ENCODE measurements around the gene RYR2.

The RYR2 gene

GRCh38 chr1:237204841-237205240 is 162.9 kb downstream of the RYR2 start:
- no peaks in the 10 kb centered on the region for H3K79me2 ChIP-seq
- H2AFZ ChIP-seq: no peak overlapping the region
- H3K27ac ChIP-seq: no peak overlapping the region
- H3K4me3 ChIP-seq (ENCODE audit: low read depth, low read length): no peak overlapping the region
- H3K4me1 ChIP-seq: no peaks in the 10 kb centered on the region
- H3K4me2 ChIP-seq (ENCODE audit: low read length): no peak overlapping the region
- no peaks in the 10 kb centered on the region for H3K36me3 ChIP-seq (ENCODE audit: control insufficient read depth, insufficient read depth, low read length)
- H3K27me3 ChIP-seq (ENCODE audit: control insufficient read depth, insufficient read depth, low read length): no peaks in the 10 kb centered on the region
- TF ChIP-seq CTCF (IDR thresholded peaks at IDR 0.05): no peak
- no peaks in the 10 kb centered on the region for H3K9me3 ChIP-seq (ENCODE audit: control insufficient read depth, low read length)
- H3K9ac ChIP-seq: no peak overlapping the region

GRCh38 chr1:237205400-237206064 is 163.5 kb downstream of the RYR2 start:
- TF ChIP-seq CTCF (IDR thresholded peaks at IDR 0.05): no peak
- no peak overlapping the region for H2AFZ ChIP-seq
- no peaks in the 10 kb centered on the region for H3K36me3 ChIP-seq (ENCODE audit: control insufficient read depth, insufficient read depth, low read length)
- no peaks in the 10 kb centered on the region for H3K4me1 ChIP-seq
- H3K27me3 ChIP-seq (ENCODE audit: control insufficient read depth, insufficient read depth, low read length): no peaks in the 10 kb centered on the region
- H3K9ac ChIP-seq: no peak overlapping the region
- no peaks in the 10 kb centered on the region for H3K9me3 ChIP-seq (ENCODE audit: control insufficient read depth, low read length)
- no peaks in the 10 kb centered on the region for H3K79me2 ChIP-seq
- H3K4me3 ChIP-seq (ENCODE audit: low read depth, low read length): no peak overlapping the region
- no peak overlapping the region for H3K27ac ChIP-seq
- no peak overlapping the region for H3K4me2 ChIP-seq (ENCODE audit: low read length)

- Histone ChIP-seq H3K27me3 (ENCODE audit: control insufficient read depth, insufficient read depth, low read length) (no peaks in the 10 kb centered on the region), H3K9ac (no peak overlapping the region), H3K79me2 (no peaks in the 10 kb centered on the region), H3K27ac (no peak overlapping the region), H3K9me3 (ENCODE audit: control insufficient read depth, low read length) (no peaks in the 10 kb centered on the region), H3K4me1 (no peaks in the 10 kb centered on the region), H3K36me3 (ENCODE audit: control insufficient read depth, insufficient read depth, low read length) (no peaks in the 10 kb centered on the region), H3K4me2 (ENCODE audit: low read length) (no peak overlapping the region), H3K4me3 (ENCODE audit: low read depth, low read length) (no peak overlapping the region), H2AFZ (no peak overlapping the region)
- no peak for TF ChIP-seq CTCF (IDR thresholded peaks at IDR 0.05)
Observed at GRCh38 chr1:237206065-237206414, 164.1 kb downstream of the RYR2 start.

- no peaks in the 10 kb centered on the region for H3K4me1 ChIP-seq
- H3K4me2 ChIP-seq (ENCODE audit: low read length): no peak overlapping the region
- no peaks in the 10 kb centered on the region for H3K9me3 ChIP-seq (ENCODE audit: control insufficient read depth, low read length)
- no peak overlapping the region for H3K27ac ChIP-seq
- no peak overlapping the region for H3K9ac ChIP-seq
- H3K27me3 ChIP-seq (ENCODE audit: control insufficient read depth, insufficient read depth, low read length): no peaks in the 10 kb centered on the region
- H3K36me3 ChIP-seq (ENCODE audit: control insufficient read depth, insufficient read depth, low read length): no peaks in the 10 kb centered on the region
- no peak for TF ChIP-seq CTCF (IDR thresholded peaks at IDR 0.05)
- no peaks in the 10 kb centered on the region for H3K79me2 ChIP-seq
- H3K4me3 ChIP-seq (ENCODE audit: low read depth, low read length): no peak overlapping the region
- H2AFZ ChIP-seq: no peak overlapping the region
Observed at GRCh38 chr1:237211031-237211430, 169.0 kb downstream of the RYR2 start.

GRCh38 chr1:237211540-237211939 is 169.6 kb downstream of the RYR2 start:
- no peaks in the 10 kb centered on the region for H3K9me3 ChIP-seq (ENCODE audit: control insufficient read depth, low read length)
- H3K4me1 ChIP-seq: no peaks in the 10 kb centered on the region
- no peak overlapping the region for H3K4me3 ChIP-seq (ENCODE audit: low read depth, low read length)
- H2AFZ ChIP-seq: no peak overlapping the region
- no peaks in the 10 kb centered on the region for H3K79me2 ChIP-seq
- no peak overlapping the region for H3K4me2 ChIP-seq (ENCODE audit: low read length)
- H3K27me3 ChIP-seq (ENCODE audit: control insufficient read depth, insufficient read depth, low read length): no peaks in the 10 kb centered on the region
- no peak for TF ChIP-seq CTCF (IDR thresholded peaks at IDR 0.05)
- no peaks in the 10 kb centered on the region for H3K36me3 ChIP-seq (ENCODE audit: control insufficient read depth, insufficient read depth, low read length)
- H3K27ac ChIP-seq: no peak overlapping the region
- no peak overlapping the region for H3K9ac ChIP-seq
